ENCODE data around the gene ROR1. TPM values are rescaled to one million over a fixed set of nuclear protein-coding genes. Genes with fewer than 3 reads are reported as not detected.

The ROR1 gene
- total and polyA plus RNA-seq, 2 of the 4 experiments (the other 2 are of a cell fraction) = 4.4 to 10.0 TPM

DNA sequence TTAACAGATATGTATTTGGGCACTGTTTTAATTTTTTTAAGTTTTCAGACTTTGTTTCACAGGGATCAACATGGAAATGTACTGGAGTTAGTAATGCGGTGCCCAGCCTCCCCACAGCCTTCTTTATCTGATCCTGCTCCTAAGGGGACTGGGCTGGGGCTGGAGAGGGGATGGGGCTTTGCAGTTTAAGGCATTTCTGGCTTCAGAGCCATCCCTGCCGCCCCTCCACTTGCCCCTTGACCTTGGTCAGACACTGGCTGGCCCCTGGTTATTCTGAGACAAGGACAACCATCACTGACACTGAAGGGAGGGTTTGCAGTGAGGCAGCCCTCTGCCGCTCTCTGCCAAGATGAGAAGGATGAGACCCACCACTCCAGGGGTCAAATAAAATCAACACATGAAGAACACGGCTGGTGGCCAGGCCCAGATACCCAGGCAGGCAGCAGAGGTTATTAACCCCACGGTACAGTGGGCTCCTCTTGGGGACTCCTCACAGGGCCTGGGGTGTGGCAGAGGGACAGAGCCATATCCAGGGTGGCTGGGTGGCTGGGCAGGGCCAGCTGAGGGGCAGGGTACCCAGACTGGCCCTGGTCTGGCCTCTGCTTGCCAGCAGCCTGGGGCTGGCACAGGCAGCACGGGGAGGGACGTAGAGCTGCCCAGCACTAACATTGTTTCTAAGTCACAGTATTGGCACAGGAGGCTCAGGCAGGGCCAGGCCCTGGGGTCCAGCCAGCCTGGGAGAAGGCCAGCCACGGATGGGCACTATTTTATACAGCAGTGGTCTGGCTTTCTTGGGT lies 422.5 kb downstream of the ROR1 start:
- no peak overlapping the region for H3K4me3 ChIP-seq (ENCODE audit: insufficient read depth, low read depth, low read length)
- no peaks in the 10 kb centered on the region for H3K36me3 ChIP-seq (ENCODE audit: control insufficient read depth, insufficient read depth, low read length)
- intact Hi-C loops (cut with micrococcal nuclease) (no loop called here), in situ Hi-C loops (cut with MboI; ENCODE audit: low sequenced_read_pairs) (no loop called here), dilution Hi-C loops (cut with HindIII; ENCODE audit: low sequenced_read_pairs, unreplicated experiment) (no loop called here)
- no peak overlapping the region for H2AFZ ChIP-seq (replicated peaks; ENCODE audit: low read length, poor library complexity)
- H2BK20ac ChIP-seq (ENCODE audit: low read depth, low read length) = no peak overlapping the region
- H3K27me3 ChIP-seq (ENCODE audit: control insufficient read depth, insufficient read depth, low read length) = no peaks in the 10 kb centered on the region
- H3K27ac ChIP-seq (ENCODE audit: insufficient read depth, low read length) = no peak overlapping the region
- H2AK9ac ChIP-seq (replicated peaks; ENCODE audit: low read depth, low read length, poor library complexity) = no peak overlapping the region
- H3K9me1 ChIP-seq (ENCODE audit: insufficient read depth, low read length) = no peaks in the 10 kb centered on the region
- H4K8ac ChIP-seq (ENCODE audit: low read depth in 2 of 2, low read length in 2 of 2) = no peak overlapping the region
- H3K23ac ChIP-seq (ENCODE audit: low read depth, low read length) = no peak overlapping the region
- ChIA-PET CTCF (no interaction called here), POLR2A (ENCODE audit: unreplicated experiment) (no interaction called here)
- no peak overlapping the region for H3K4ac ChIP-seq (ENCODE audit: low read depth, low read length)
- H3K14ac ChIP-seq (replicated peaks; ENCODE audit: low read depth, low read length) = no peak overlapping the region
- no peak overlapping the region for H3K18ac ChIP-seq (ENCODE audit: low read depth, low read length)
- ATAC-seq (ENCODE audit: low read depth) (no peak), DNase-seq (no peak)
- WGBS, 2 experiments (ENCODE audit: extremely low coverage in 2 of 2, insufficient read length in 1 of 2) = no CpG with 5 or more reads among the region's 8 CpGs
- H3K56ac ChIP-seq (ENCODE audit: extremely low read depth, insufficient read depth, low read length) = no peak overlapping the region
- H3K9ac ChIP-seq (ENCODE audit: low read depth, low read length) = no peak overlapping the region
- BruUV-seq (replicated peaks) = no TSS peak
- no peak overlapping the region for H4K91ac ChIP-seq (ENCODE audit: insufficient read depth, low read depth, low read length)
- no peak overlapping the region for H2BK5ac ChIP-seq (ENCODE audit: low read depth, low read length, poor library complexity, severe bottlenecking)
- H3K79me1 ChIP-seq (ENCODE audit: low read depth in 1 of 2, low read length in 2 of 2) = no peaks in the 10 kb centered on the region
- no peak overlapping the region for H4K5ac ChIP-seq (ENCODE audit: low read depth, low read length)
- H2AK5ac ChIP-seq (ENCODE audit: low read depth, low read length) = no peak overlapping the region
- H3K4me1 ChIP-seq (ENCODE audit: control insufficient read depth, insufficient read depth, low read length) = no peaks in the 10 kb centered on the region
- H4K20me1 ChIP-seq (ENCODE audit: insufficient read depth, low read length) = no peaks in the 10 kb centered on the region
- H2BK15ac ChIP-seq (ENCODE audit: low read depth, low read length) = no peak overlapping the region
- H3K9me3 ChIP-seq (ENCODE audit: control insufficient read depth, insufficient read depth, low read length) = no peaks in the 10 kb centered on the region
- H3K4me2 ChIP-seq (ENCODE audit: low read depth, low read length) = no peak overlapping the region
- H2BK120ac ChIP-seq (ENCODE audit: low read depth, low read length) = no peak overlapping the region
- TF ChIP-seq SMC3 (IDR thresholded peaks at IDR 0.05; ENCODE audit: low read depth, low read length) (no peak), RCOR1 (IDR thresholded peaks at IDR 0.05; ENCODE audit: insufficient replicate concordance, low read length) (no peak), CHD1 (IDR thresholded peaks at IDR 0.05; ENCODE audit: low read depth, low read length) (no peak), FOS (IDR thresholded peaks at IDR 0.05; ENCODE audit: low read depth, low read length) (no peak), BHLHE40 (IDR thresholded peaks at IDR 0.05; ENCODE audit: low read depth, low read length) (no peak), MAZ (IDR thresholded peaks at IDR 0.05; ENCODE audit: borderline replicate concordance, low read depth, low read length) (no peak), RFX5 (IDR thresholded peaks at IDR 0.05; ENCODE audit: low read depth, low read length) (no peak), CTCF (conservative IDR thresholded peaks at IDR 0.05; ENCODE audit: low read depth, low read length) (no peak), CEBPB (IDR thresholded peaks at IDR 0.05; ENCODE audit: low read depth, low read length) (no peak), USF2 (IDR thresholded peaks at IDR 0.05; ENCODE audit: low read depth, low read length) (no peak), NFE2L2 (IDR thresholded peaks at IDR 0.05; ENCODE audit: low read depth, low read length) (no peak), MXI1 (IDR thresholded peaks at IDR 0.05; ENCODE audit: borderline replicate concordance, low read depth, low read length) (no peak), RAD21 (IDR thresholded peaks at IDR 0.05; ENCODE audit: low read length) (no peak), MAFK (IDR thresholded peaks at IDR 0.05; ENCODE audit: low read depth, low read length) (no peak), POLR2A (IDR thresholded peaks at IDR 0.05; ENCODE audit: low read depth, low read length) (no peak)
- TF ChIP-seq, protein P1, sequence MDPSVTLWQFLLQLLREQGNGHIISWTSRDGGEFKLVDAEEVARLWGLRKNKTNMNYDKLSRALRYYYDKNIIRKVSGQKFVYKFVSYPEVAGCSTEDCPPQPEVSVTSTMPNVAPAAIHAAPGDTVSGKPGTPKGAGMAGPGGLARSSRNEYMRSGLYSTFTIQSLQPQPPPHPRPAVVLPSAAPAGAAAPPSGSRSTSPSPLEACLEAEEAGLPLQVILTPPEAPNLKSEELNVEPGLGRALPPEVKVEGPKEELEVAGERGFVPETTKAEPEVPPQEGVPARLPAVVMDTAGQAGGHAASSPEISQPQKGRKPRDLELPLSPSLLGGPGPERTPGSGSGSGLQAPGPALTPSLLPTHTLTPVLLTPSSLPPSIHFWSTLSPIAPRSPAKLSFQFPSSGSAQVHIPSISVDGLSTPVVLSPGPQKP (IDR thresholded peaks at IDR 0.05; ENCODE audit: borderline replicate concordance, low read depth, low read length) = no peak
